Measurements from ENCODE around the gene VARS1. TPM values are rescaled to one million over a fixed set of nuclear protein-coding genes. Genes with fewer than 3 reads are reported as not detected.
A peak's percentile ranks its signal among the peaks of the same experiment; 100 is the strongest.

The VARS1 gene
- total and polyA plus RNA-seq, 8 donors, result 11.0 to 56.5 (median 25.9) TPM

- intact Hi-C loops (cut with DNase I; ENCODE audit: low total_unique reads), result no loop called here
- Histone ChIP-seq H3K36me3 (peaks cover 0 to 8% (median 4%) of the 10 kb centered on the region in 4 donors), H3K27ac (no peak overlapping the region), H3K27me3 (no peaks in the 10 kb centered on the region), H3K4me3 (no peak overlapping the region), H3K4me1 (no peaks in the 10 kb centered on the region), H3K9me3 (no peaks in the 10 kb centered on the region)
- 72 to 83% (median 78%) methylated on average over 8 of the region's 8 CpGs for WGBS, 5 donors
- DNase-seq, result peak in 1 of 2 donors; percentile 51
- no peak for TF ChIP-seq POLR2A (IDR thresholded peaks at IDR 0.05)
Observed at GRCh38 chr6:31749301-31750036, 46.1 kb downstream of the VARS1 start.

Small RNAs within 50 kb of the gene (small RNA-seq; reads per million reads assigned to genes)
- gene MSH5-SAPCD1 (0 reads per million in 4 donors), gene RF00019 (0 reads per million in 4 donors), gene RNU6-850P (0 to 0.07 (median 0) reads per million in 4 donors), gene SAPCD1 (0 reads per million in 4 donors), gene SNORD48 (331 to 1,938 (median 464) reads per million in 4 donors), gene SNORD52 (0 reads per million in 4 donors)

Other genes starting within 250 kb of the VARS1 start
Only the 30 nearest of the 42 such genes appear.
- gene PRRC2A, start 175.0 kb downstream of the VARS1 start, total RNA-seq, result 100 to 1,000 TPM in 3 of 5 donors, 10 to 100 TPM in 2; 49.4 to 125 (median 107) TPM
- gene PRRC2A, start 175.0 kb downstream of the VARS1 start, polyA plus RNA-seq, result 100 to 1,000 TPM in 1 of 3 donors, 10 to 100 TPM in 2; 56.4 to 109 (median 80.8) TPM
- gene BAG6, start 143.1 kb downstream of the VARS1 start, total RNA-seq, result 100 to 1,000 TPM; 111 to 169 (median 141) TPM
- 100 to 1,000 TPM; 157 to 287 (median 180) TPM for gene BAG6, start 143.1 kb downstream of the VARS1 start, polyA plus RNA-seq
- 1 to 10 TPM in 2 of 5 donors, not detected in 3; 1.3 to 1.9 TPM for gene APOM, start 139.9 kb downstream of the VARS1 start, total RNA-seq
- gene APOM, start 139.9 kb downstream of the VARS1 start, polyA plus RNA-seq, result 10 to 100 TPM in 1 of 3 donors, 1 to 10 TPM in 2; 6.4 to 14.2 (median 6.5) TPM
- 10 to 100 TPM; 12.8 to 44.9 (median 32.0) TPM for gene C6orf47, start 135.0 kb downstream of the VARS1 start, total RNA-seq
- 10 to 100 TPM; 10.5 to 16.0 (median 13.0) TPM for gene C6orf47, start 135.0 kb downstream of the VARS1 start, polyA plus RNA-seq
- gene GPANK1, start 130.8 kb downstream of the VARS1 start, total RNA-seq, result 10 to 100 TPM in 4 of 5 donors, 1 to 10 TPM in 1; 5.8 to 36.8 (median 10.6) TPM
- 10 to 100 TPM; 13.0 to 17.9 (median 13.4) TPM for gene GPANK1, start 130.8 kb downstream of the VARS1 start, polyA plus RNA-seq
- gene CSNK2B, start 129.7 kb downstream of the VARS1 start, total RNA-seq, result 100 to 1,000 TPM in 3 of 5 donors, 10 to 100 TPM in 2; 11.3 to 375 (median 142) TPM
- gene CSNK2B, start 129.7 kb downstream of the VARS1 start, polyA plus RNA-seq, result 100 to 1,000 TPM; 152 to 233 (median 181) TPM
- gene LY6G5B, start 125.8 kb downstream of the VARS1 start, total RNA-seq, result 10 to 100 TPM in 2 of 5 donors, 1 to 10 TPM in 2, not detected in 1; 2.7 to 17.1 (median 10.3) TPM
- 1 to 10 TPM in 2 of 3 donors, under 1 TPM in 1; 0.44 to 4.7 (median 2.1) TPM for gene LY6G5B, start 125.8 kb downstream of the VARS1 start, polyA plus RNA-seq
- not detected for gene LY6G5C, start 114.7 kb downstream of the VARS1 start, total RNA-seq
- 1 to 10 TPM; 1.8 to 4.9 (median 2.7) TPM for gene LY6G5C, start 114.7 kb downstream of the VARS1 start, polyA plus RNA-seq
- 100 to 1,000 TPM in 1 of 5 donors, 10 to 100 TPM in 4; 40.9 to 122 (median 49.0) TPM for gene ABHD16A, start 92.4 kb downstream of the VARS1 start, total RNA-seq
- 10 to 100 TPM; 15.1 to 48.0 (median 20.4) TPM for gene ABHD16A, start 92.4 kb downstream of the VARS1 start, polyA plus RNA-seq
- gene LY6G6F, start 88.9 kb downstream of the VARS1 start, total RNA-seq, result not detected
- gene LY6G6F, start 88.9 kb downstream of the VARS1 start, polyA plus RNA-seq, result not detected
- gene LY6G6D, start 80.4 kb downstream of the VARS1 start, total RNA-seq, result not detected
- gene LY6G6D, start 80.4 kb downstream of the VARS1 start, polyA plus RNA-seq, result not detected
- gene LY6G6C, start 74.0 kb downstream of the VARS1 start, total RNA-seq, result not detected
- gene LY6G6C, start 74.0 kb downstream of the VARS1 start, polyA plus RNA-seq, result under 1 TPM in 1 of 3 donors, not detected in 2; 0.90 TPM
- gene MPIG6B, start 72.4 kb downstream of the VARS1 start, total RNA-seq, result not detected
- under 1 TPM in 1 of 3 donors, not detected in 2; 0.10 TPM for gene MPIG6B, start 72.4 kb downstream of the VARS1 start, polyA plus RNA-seq
- 100 to 1,000 TPM in 2 of 5 donors, 10 to 100 TPM in 3; 33.3 to 133 (median 76.1) TPM for gene DDAH2, start 66.5 kb downstream of the VARS1 start, total RNA-seq
- 10 to 100 TPM; 52.9 to 73.7 (median 57.9) TPM for gene DDAH2, start 66.5 kb downstream of the VARS1 start, polyA plus RNA-seq
- 100 to 1,000 TPM in 4 of 5 donors, 10 to 100 TPM in 1; 33.8 to 381 (median 117) TPM for gene CLIC1, start 59.2 kb downstream of the VARS1 start, total RNA-seq
- gene CLIC1, start 59.2 kb downstream of the VARS1 start, polyA plus RNA-seq, result 100 to 1,000 TPM; 331 to 597 (median 348) TPM
- gene MSH5, start 55.7 kb downstream of the VARS1 start, total RNA-seq, result 10 to 100 TPM in 4 of 5 donors, 1 to 10 TPM in 1; 4.1 to 66.4 (median 21.4) TPM
- 1 to 10 TPM; 2.9 to 9.3 (median 3.2) TPM for gene MSH5, start 55.7 kb downstream of the VARS1 start, polyA plus RNA-seq
- 10 to 100 TPM in 2 of 5 donors, 1 to 10 TPM in 2, not detected in 1; 2.7 to 40.8 (median 7.6) TPM for gene SAPCD1, start 33.1 kb downstream of the VARS1 start, total RNA-seq
- gene SAPCD1, start 33.1 kb downstream of the VARS1 start, polyA plus RNA-seq, result 1 to 10 TPM; 2.4 to 5.4 (median 2.9) TPM
- 10 to 100 TPM in 1 of 5 donors, 1 to 10 TPM in 3, not detected in 1; 4.2 to 18.3 (median 7.5) TPM for gene VWA7, start 18.4 kb downstream of the VARS1 start, total RNA-seq
- gene VWA7, start 18.4 kb downstream of the VARS1 start, polyA plus RNA-seq, result 1 to 10 TPM; 1.3 to 1.4 (median 1.4) TPM
- 10 to 100 TPM in 3 of 5 donors, 1 to 10 TPM in 1, not detected in 1; 6.7 to 34.5 (median 11.4) TPM for gene LSM2, start 11.2 kb upstream of the VARS1 start, total RNA-seq
- 10 to 100 TPM; 45.2 to 55.8 (median 50.4) TPM for gene LSM2, start 11.2 kb upstream of the VARS1 start, polyA plus RNA-seq
- 1 to 10 TPM in 2 of 5 donors, not detected in 3; 1.1 to 1.7 TPM for gene HSPA1L, start 19.5 kb upstream of the VARS1 start, total RNA-seq
- gene HSPA1L, start 19.5 kb upstream of the VARS1 start, polyA plus RNA-seq, result under 1 TPM; 0.46 to 0.98 (median 0.75) TPM
- 100 to 1,000 TPM in 3 of 5 donors, 10 to 100 TPM in 2; 68.8 to 124 (median 113) TPM for gene HSPA1A, start 19.8 kb upstream of the VARS1 start, total RNA-seq
- 100 to 1,000 TPM in 1 of 3 donors, 10 to 100 TPM in 2; 51.1 to 107 (median 64.8) TPM for gene HSPA1A, start 19.8 kb upstream of the VARS1 start, polyA plus RNA-seq
- gene HSPA1B, start 32.0 kb upstream of the VARS1 start, total RNA-seq, result 100 to 1,000 TPM in 3 of 5 donors, 10 to 100 TPM in 2; 44.3 to 165 (median 105) TPM
- gene HSPA1B, start 32.0 kb upstream of the VARS1 start, polyA plus RNA-seq, result 10 to 100 TPM; 35.9 to 66.0 (median 51.3) TPM
- 10 to 100 TPM; 11.3 to 60.7 (median 25.0) TPM for gene NEU1, start 67.1 kb upstream of the VARS1 start, total RNA-seq
- gene NEU1, start 67.1 kb upstream of the VARS1 start, polyA plus RNA-seq, result 10 to 100 TPM; 16.3 to 29.0 (median 22.2) TPM
- gene SLC44A4, start 83.2 kb upstream of the VARS1 start, total RNA-seq, result 100 to 1,000 TPM in 4 of 5 donors, 10 to 100 TPM in 1; 74.2 to 201 (median 175) TPM
- gene SLC44A4, start 83.2 kb upstream of the VARS1 start, polyA plus RNA-seq, result 100 to 1,000 TPM in 1 of 3 donors, 10 to 100 TPM in 2; 35.4 to 111 (median 47.9) TPM
- gene EHMT2, start 101.9 kb upstream of the VARS1 start, total RNA-seq, result 10 to 100 TPM; 12.1 to 58.0 (median 31.7) TPM
- gene EHMT2, start 101.9 kb upstream of the VARS1 start, polyA plus RNA-seq, result 10 to 100 TPM; 27.3 to 43.2 (median 35.4) TPM
- gene ZBTB12, start 106.3 kb upstream of the VARS1 start, total RNA-seq, result 1 to 10 TPM in 3 of 5 donors, under 1 TPM in 2; 0.43 to 6.4 (median 1.3) TPM
- gene ZBTB12, start 106.3 kb upstream of the VARS1 start, polyA plus RNA-seq, result 1 to 10 TPM; 1.8 to 3.4 (median 2.2) TPM
- gene C2, start 132.0 kb upstream of the VARS1 start, total RNA-seq, result 10 to 100 TPM in 1 of 5 donors, 1 to 10 TPM in 3, not detected in 1; 1.7 to 24.6 (median 4.0) TPM
- 1 to 10 TPM; 3.3 to 6.3 (median 4.9) TPM for gene C2, start 132.0 kb upstream of the VARS1 start, polyA plus RNA-seq
- 100 to 1,000 TPM in 3 of 5 donors, 10 to 100 TPM in 1, 1 to 10 TPM in 1; 8.4 to 316 (median 185) TPM for gene CFB, start 150.3 kb upstream of the VARS1 start, total RNA-seq
- gene CFB, start 150.3 kb upstream of the VARS1 start, polyA plus RNA-seq, result 100 to 1,000 TPM in 2 of 3 donors, 10 to 100 TPM in 1; 13.1 to 226 (median 165) TPM
- gene NELFE, start 163.2 kb upstream of the VARS1 start, total RNA-seq, result 100 to 1,000 TPM in 1 of 5 donors, 10 to 100 TPM in 3, 1 to 10 TPM in 1; 2.9 to 100 (median 50.1) TPM
- 10 to 100 TPM; 52.1 to 75.8 (median 53.5) TPM for gene NELFE, start 163.2 kb upstream of the VARS1 start, polyA plus RNA-seq
- gene SKIC2, start 163.4 kb upstream of the VARS1 start, total RNA-seq, result 100 to 1,000 TPM in 3 of 5 donors, 10 to 100 TPM in 2; 22.0 to 478 (median 114) TPM
- 10 to 100 TPM; 74.3 to 88.9 (median 87.1) TPM for gene SKIC2, start 163.4 kb upstream of the VARS1 start, polyA plus RNA-seq